ENCODE data around the gene KIF14. TPM values are rescaled to one million over a fixed set of nuclear protein-coding genes. Genes with fewer than 3 reads are reported as not detected.
"Not testable (repeated sequence)": the region's sequence is repeated elsewhere in the genome, so short reads cannot be mapped to it uniquely, and the experiment has no call there.

Gene KIF14
- total RNA-seq, 1 donor from 2014 or later = 60.2 TPM

GRCh38 chr1:200527670-200528069 is 92.9 kb downstream of the KIF14 start:
- peaks cover 18% of the 10 kb centered on the region for H3K4me1 ChIP-seq
- Mint-ChIP-seq H3K27me3 (ENCODE audit: insufficient read depth, low read depth) (peaks cover 2% of the 10 kb centered on the region), H3K36me3 (no peaks in the 10 kb centered on the region), H3K4me1 (peaks cover 11% of the 10 kb centered on the region), H3K9me3 (no peaks in the 10 kb centered on the region), H3K27ac (no peak overlapping the region), H3K4me3 (no peak overlapping the region)
- H3K36me3 ChIP-seq = no peaks in the 10 kb centered on the region
- TF ChIP-seq, protein P1, sequence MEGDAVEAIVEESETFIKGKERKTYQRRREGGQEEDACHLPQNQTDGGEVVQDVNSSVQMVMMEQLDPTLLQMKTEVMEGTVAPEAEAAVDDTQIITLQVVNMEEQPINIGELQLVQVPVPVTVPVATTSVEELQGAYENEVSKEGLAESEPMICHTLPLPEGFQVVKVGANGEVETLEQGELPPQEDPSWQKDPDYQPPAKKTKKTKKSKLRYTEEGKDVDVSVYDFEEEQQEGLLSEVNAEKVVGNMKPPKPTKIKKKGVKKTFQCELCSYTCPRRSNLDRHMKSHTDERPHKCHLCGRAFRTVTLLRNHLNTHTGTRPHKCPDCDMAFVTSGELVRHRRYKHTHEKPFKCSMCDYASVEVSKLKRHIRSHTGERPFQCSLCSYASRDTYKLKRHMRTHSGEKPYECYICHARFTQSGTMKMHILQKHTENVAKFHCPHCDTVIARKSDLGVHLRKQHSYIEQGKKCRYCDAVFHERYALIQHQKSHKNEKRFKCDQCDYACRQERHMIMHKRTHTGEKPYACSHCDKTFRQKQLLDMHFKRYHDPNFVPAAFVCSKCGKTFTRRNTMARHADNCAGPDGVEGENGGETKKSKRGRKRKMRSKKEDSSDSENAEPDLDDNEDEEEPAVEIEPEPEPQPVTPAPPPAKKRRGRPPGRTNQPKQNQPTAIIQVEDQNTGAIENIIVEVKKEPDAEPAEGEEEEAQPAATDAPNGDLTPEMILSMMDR (IDR thresholded peaks at IDR 0.05) = no peak
- TF ChIP-seq EZH2 (IDR thresholded peaks at IDR 0.05) (no peak), EZH2phosphoT487 (IDR thresholded peaks at IDR 0.05) (no peak)
- no peak overlapping the region for H2AFZ ChIP-seq (replicated peaks)
- no peak for DNase-seq (ENCODE audit: low spot score)
- H3K79me2 ChIP-seq (ENCODE audit: low read depth) = no peaks in the 10 kb centered on the region
- no peak overlapping the region for H3K27ac ChIP-seq
- no peak overlapping the region for H3K4me2 ChIP-seq
- no peaks in the 10 kb centered on the region for H4K20me1 ChIP-seq (ENCODE audit: low read depth)
- H3F3A ChIP-seq (ENCODE audit: low read depth) = no peaks in the 10 kb centered on the region
- H3K4me3 ChIP-seq = no peak overlapping the region
- H3K9me3 ChIP-seq (ENCODE audit: low read depth) = no peaks in the 10 kb centered on the region
- no peak overlapping the region for H3K9ac ChIP-seq
- H3K27me3 ChIP-seq = no peaks in the 10 kb centered on the region

DNA sequence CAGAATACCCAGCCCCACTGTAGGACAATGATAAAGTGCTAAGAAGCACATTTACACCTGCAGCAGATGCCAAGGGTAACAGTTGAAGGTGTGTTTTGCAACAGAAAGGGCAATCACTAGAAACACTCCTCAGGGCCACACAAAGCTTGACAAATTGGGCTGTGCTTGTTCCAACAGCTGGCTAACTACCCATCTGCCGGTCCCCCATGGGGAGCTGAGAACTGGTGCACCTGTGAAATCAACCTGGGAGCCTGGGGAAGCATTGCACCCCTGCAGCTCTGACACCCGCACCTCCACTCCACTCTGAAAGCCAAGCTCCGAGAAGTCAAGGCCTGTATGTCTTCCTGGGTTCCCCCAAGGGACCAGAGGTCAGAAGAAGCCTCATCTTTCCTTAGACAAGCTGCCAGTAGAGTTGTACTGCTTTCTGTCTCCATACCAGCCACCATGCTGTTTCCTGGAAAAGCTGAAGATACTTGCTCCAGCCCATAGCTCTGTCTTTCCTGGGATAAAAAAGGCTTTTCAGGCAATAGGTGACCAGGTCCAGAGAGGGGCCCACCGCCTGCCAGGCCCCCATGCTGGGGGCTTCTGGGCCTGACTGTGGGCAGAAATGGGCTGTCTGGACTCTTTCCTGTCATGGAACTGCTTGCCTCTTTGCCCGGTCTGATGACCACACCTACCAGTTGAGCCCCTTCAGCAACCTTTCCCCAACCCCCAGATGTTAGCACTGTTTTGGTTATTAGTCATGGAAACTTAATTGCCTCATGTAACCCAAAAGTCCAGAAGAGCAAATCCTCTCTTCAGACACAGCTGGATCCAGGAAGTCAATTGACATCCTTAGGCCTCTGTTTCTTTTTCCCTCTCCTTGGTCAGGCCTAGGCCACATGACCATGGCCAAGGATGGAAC is 93.6 kb downstream of the KIF14 start:
- Mint-ChIP-seq H3K27me3 (ENCODE audit: insufficient read depth, low read depth) (no peaks in the 10 kb centered on the region), H3K4me1 (peaks cover 11% of the 10 kb centered on the region), H3K27ac (no peak overlapping the region), H3K4me3 (no peak overlapping the region), H3K36me3 (no peaks in the 10 kb centered on the region), H3K9me3 (no peaks in the 10 kb centered on the region)
- no peaks in the 10 kb centered on the region for H3K79me2 ChIP-seq (ENCODE audit: low read depth)
- TF ChIP-seq, protein P1 (IDR thresholded peaks at IDR 0.05) = no peak
- no peak for TF ChIP-seq EZH2phosphoT487 (IDR thresholded peaks at IDR 0.05)
- TF ChIP-seq EZH2 (IDR thresholded peaks at IDR 0.05) = no peak
- no peak overlapping the region for H3K27ac ChIP-seq
- H3K9ac ChIP-seq = no peak overlapping the region
- H4K20me1 ChIP-seq (ENCODE audit: low read depth) = no peaks in the 10 kb centered on the region
- no peaks in the 10 kb centered on the region for H3K27me3 ChIP-seq
- no peaks in the 10 kb centered on the region for H3K36me3 ChIP-seq
- H3K4me3 ChIP-seq = no peak overlapping the region
- H3F3A ChIP-seq (ENCODE audit: low read depth) = no peaks in the 10 kb centered on the region
- no peaks in the 10 kb centered on the region for H3K9me3 ChIP-seq (ENCODE audit: low read depth)
- DNase-seq (ENCODE audit: low spot score) = no peak
- no peak overlapping the region for H3K4me2 ChIP-seq
- no peak overlapping the region for H2AFZ ChIP-seq (replicated peaks)
- peaks cover 18% of the 10 kb centered on the region for H3K4me1 ChIP-seq

GRCh38 chr1:200525090-200525987 is 95.2 kb downstream of the KIF14 start:
- no peak overlapping the region for H2AFZ ChIP-seq (replicated peaks)
- no peak for DNase-seq (ENCODE audit: low spot score)

DNA sequence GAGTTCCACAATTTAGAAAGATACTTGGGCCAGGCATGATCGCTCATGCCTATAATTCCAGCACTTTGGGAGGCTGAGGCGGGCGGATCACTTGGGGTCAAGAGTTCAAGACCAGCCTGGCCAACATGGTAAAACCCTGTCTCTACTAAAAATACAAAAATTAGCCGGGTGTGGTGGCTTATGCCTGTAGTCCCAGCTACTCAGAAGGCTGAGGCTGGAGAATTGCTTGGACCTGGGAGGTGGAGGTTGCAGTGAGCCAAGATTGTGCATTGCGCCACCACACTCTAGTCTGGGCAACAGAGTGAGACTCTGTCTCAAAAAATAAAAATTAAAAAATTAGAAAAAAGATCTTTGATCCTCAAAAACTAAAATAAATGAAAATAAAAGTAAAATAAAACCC is 96.0 kb downstream of the KIF14 start:
- H4K20me1 ChIP-seq (ENCODE audit: low read depth); H3K27me3 ChIP-seq; H3K4me1 Mint-ChIP-seq; DNase-seq (ENCODE audit: low spot score); H3K79me2 ChIP-seq (ENCODE audit: low read depth); H3K36me3 ChIP-seq; H3K36me3 Mint-ChIP-seq; H3K4me2 ChIP-seq; H3K4me3 Mint-ChIP-seq; H2AFZ ChIP-seq (replicated peaks); H3F3A ChIP-seq (ENCODE audit: low read depth); H3K9me3 ChIP-seq (ENCODE audit: low read depth); H3K27me3 Mint-ChIP-seq (ENCODE audit: insufficient read depth, low read depth); H3K4me1 ChIP-seq; H3K27ac Mint-ChIP-seq; H3K9ac ChIP-seq; H3K4me3 ChIP-seq; H3K9me3 Mint-ChIP-seq; H3K27ac ChIP-seq: not testable (repeated sequence)

More at GRCh38 chr1:200525090-200525987, 95.2 kb downstream of the KIF14 start:
- H3K27ac Mint-ChIP-seq = no peak overlapping the region
- TF ChIP-seq EZH2 (IDR thresholded peaks at IDR 0.05) (no peak), EZH2phosphoT487 (IDR thresholded peaks at IDR 0.05) (no peak)
- TF ChIP-seq, protein P1 (IDR thresholded peaks at IDR 0.05) = no peak
- H3K9ac ChIP-seq = no peak overlapping the region
- no peaks in the 10 kb centered on the region for H3K36me3 ChIP-seq
- no peak overlapping the region for H3K27ac ChIP-seq
- no peaks in the 10 kb centered on the region for H3F3A ChIP-seq (ENCODE audit: low read depth)
- no peaks in the 10 kb centered on the region for H3K36me3 Mint-ChIP-seq
- H4K20me1 ChIP-seq (ENCODE audit: low read depth) = no peaks in the 10 kb centered on the region
- H3K4me3 ChIP-seq = no peak overlapping the region
- no peaks in the 10 kb centered on the region for H3K9me3 Mint-ChIP-seq
- H3K4me1 Mint-ChIP-seq = peaks cover 4% of the 10 kb centered on the region
- H3K27me3 Mint-ChIP-seq (ENCODE audit: insufficient read depth, low read depth) = no peaks in the 10 kb centered on the region
- no peaks in the 10 kb centered on the region for H3K79me2 ChIP-seq (ENCODE audit: low read depth)
- H3K4me1 ChIP-seq = peaks cover 12% of the 10 kb centered on the region
- no peak overlapping the region for H3K4me2 ChIP-seq
- H3K27me3 ChIP-seq = no peaks in the 10 kb centered on the region
- H3K4me3 Mint-ChIP-seq = no peak overlapping the region
- no peaks in the 10 kb centered on the region for H3K9me3 ChIP-seq (ENCODE audit: low read depth)

Data from neural progenitor cell (in vitro differentiated cells).